ENCODE data around the gene KCNH1.

KCNH1 gene

DNA sequence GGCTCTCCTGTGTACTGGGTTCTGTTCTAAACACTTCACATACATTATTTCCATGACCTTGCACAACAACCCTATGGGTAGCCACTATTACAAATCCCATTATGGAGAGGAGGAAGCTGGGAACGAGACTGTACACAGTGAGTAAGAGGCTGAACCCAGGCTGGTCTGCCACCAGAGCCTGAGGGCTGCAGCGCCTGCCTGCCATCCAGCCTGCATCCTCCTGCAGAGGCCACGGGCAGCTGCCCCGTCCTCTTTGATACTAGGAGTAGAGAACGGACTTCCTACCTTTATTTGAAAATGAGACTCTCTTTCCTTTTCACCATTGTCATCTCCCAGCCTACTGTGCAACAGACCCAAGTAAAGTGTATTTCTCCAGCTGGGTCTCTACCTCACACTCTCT is 435.3 kb downstream of the KCNH1 start:
- no peaks in the 10 kb centered on the region for H3K36me3 ChIP-seq (ENCODE audit: control insufficient read depth in 2 of 2, insufficient read depth in 1 of 2, low read length in 2 of 2)
- no peak overlapping the region for H3K4me3 ChIP-seq (ENCODE audit: low read depth, low read length)
- H3K27ac ChIP-seq (ENCODE audit: extremely low read depth, low read depth, low read length), result no peak overlapping the region
- TF ChIP-seq, protein P1, sequence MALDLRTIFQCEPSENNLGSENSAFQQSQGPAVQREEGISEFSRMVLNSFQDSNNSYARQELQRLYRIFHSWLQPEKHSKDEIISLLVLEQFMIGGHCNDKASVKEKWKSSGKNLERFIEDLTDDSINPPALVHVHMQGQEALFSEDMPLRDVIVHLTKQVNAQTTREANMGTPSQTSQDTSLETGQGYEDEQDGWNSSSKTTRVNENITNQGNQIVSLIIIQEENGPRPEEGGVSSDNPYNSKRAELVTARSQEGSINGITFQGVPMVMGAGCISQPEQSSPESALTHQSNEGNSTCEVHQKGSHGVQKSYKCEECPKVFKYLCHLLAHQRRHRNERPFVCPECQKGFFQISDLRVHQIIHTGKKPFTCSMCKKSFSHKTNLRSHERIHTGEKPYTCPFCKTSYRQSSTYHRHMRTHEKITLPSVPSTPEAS (tag by site-specific recombination; IDR thresholded peaks at IDR 0.05), result no peak
- TF ChIP-seq KLF17 (tag by site-specific recombination; IDR thresholded peaks at IDR 0.05), result no peak
- no peak for TF ChIP-seq KLF8 (tag by site-specific recombination; IDR thresholded peaks at IDR 0.05)
- no peak for TF ChIP-seq YY1 (tag by site-specific recombination; IDR thresholded peaks at IDR 0.05)
- no peak for TF ChIP-seq HOXD13 (CRISPR knock-in tag; IDR thresholded peaks at IDR 0.05; ENCODE audit: borderline replicate concordance)
- no peak for TF ChIP-seq TSHZ1 (tag by site-specific recombination; IDR thresholded peaks at IDR 0.05; ENCODE audit: borderline replicate concordance)
- no peak for TF ChIP-seq ZNF169 (tag by site-specific recombination; IDR thresholded peaks at IDR 0.05)
- no peak for TF ChIP-seq YY2 (tag by site-specific recombination; IDR thresholded peaks at IDR 0.05)
- no peaks in the 10 kb centered on the region for H3K4me1 ChIP-seq (ENCODE audit: control insufficient read depth, insufficient read depth, low read length)
- no peaks in the 10 kb centered on the region for H3K9me3 ChIP-seq (ENCODE audit: control insufficient read depth, insufficient read depth, low read depth, low read length)
- CTCF ChIA-PET, result interaction anchor here (0.5 kb wide), 1 partner anchor 36 kb away, joined by 4 read pairs; no protein-coding TSS in a partner anchor
- POLR2A ChIA-PET, result no interaction called here

- no peak overlapping the region for H3K27ac ChIP-seq (ENCODE audit: extremely low read depth, low read depth, low read length)
- H3K4me3 ChIP-seq (ENCODE audit: low read depth, low read length), result no peak overlapping the region
- no peak for TF ChIP-seq ZSCAN23 (tag by site-specific recombination; IDR thresholded peaks at IDR 0.05)
- no peak for TF ChIP-seq ZNF426 (tag by site-specific recombination; IDR thresholded peaks at IDR 0.05)
- ChIA-PET CTCF (interaction anchor here (0.7 kb wide), 1 partner anchor 834 kb away, joined by 3 read pairs; no protein-coding TSS in a partner anchor), POLR2A (no interaction called here)
- H3K4me1 ChIP-seq (ENCODE audit: control insufficient read depth, insufficient read depth, low read length), result no peaks in the 10 kb centered on the region
- H3K36me3 ChIP-seq (ENCODE audit: control insufficient read depth in 2 of 2, insufficient read depth in 1 of 2, low read length in 2 of 2), result no peaks in the 10 kb centered on the region
- H3K9me3 ChIP-seq (ENCODE audit: control insufficient read depth, insufficient read depth, low read depth, low read length), result no peaks in the 10 kb centered on the region
Observed at GRCh38 chr1:210697185-210697584, 436.8 kb downstream of the KCNH1 start.

DNA sequence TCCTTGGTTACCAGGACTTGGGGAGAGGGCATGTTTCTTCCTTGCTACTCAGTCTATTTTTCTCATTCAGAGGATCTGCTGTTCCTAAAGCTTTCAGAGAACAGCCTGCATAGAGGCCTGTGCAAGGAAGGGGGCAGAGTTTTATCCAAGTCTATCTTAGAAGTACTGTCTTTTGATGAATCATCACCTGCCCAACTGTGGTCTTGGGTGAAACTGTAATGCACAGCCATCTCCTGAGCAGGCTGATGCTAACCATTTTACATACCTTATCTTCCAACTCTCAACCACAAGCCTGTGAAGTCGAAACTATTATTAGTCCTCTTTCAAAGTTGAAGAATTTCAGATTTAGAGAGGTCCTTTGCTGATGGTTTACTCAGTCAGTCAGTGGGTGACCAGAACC is 437.2 kb downstream of the KCNH1 start:
- Histone ChIP-seq H3K4me3 (ENCODE audit: low read depth, low read length) (no peak overlapping the region), H3K4me1 (ENCODE audit: control insufficient read depth, insufficient read depth, low read length) (no peaks in the 10 kb centered on the region), H3K36me3 (ENCODE audit: control insufficient read depth in 2 of 2, insufficient read depth in 1 of 2, low read length in 2 of 2) (no peaks in the 10 kb centered on the region), H3K9me3 (ENCODE audit: control insufficient read depth, insufficient read depth, low read depth, low read length) (no peaks in the 10 kb centered on the region), H3K27ac (ENCODE audit: extremely low read depth, low read depth, low read length) (no peak overlapping the region)
- CTCF ChIA-PET, result interaction anchor here (0.7 kb wide), 1 partner anchor 833 kb away, joined by 3 read pairs; no protein-coding TSS in a partner anchor
- TF ChIP-seq ZNF510 (tag by site-specific recombination; IDR thresholded peaks at IDR 0.05; ENCODE audit: insufficient replicate concordance), result no peak
- no peak for TF ChIP-seq PRDM2 (tag by site-specific recombination; IDR thresholded peaks at IDR 0.05; ENCODE audit: borderline replicate concordance)
- POLR2A ChIA-PET, result no interaction called here

Data from HEK293 (cell line).